Measurements from ENCODE around the gene USP17L5.
"Not testable (repeated sequence)": the region's sequence is repeated elsewhere in the genome, so short reads cannot be mapped to it uniquely, and the experiment has no call there.

USP17L5 gene

GRCh38 chr4:9339103-9339502, at the start of gene USP17L5:
Gene USP17L5, plus strand, starts transcription at chr4:9339403. Its CDS starts 0 bp downstream, at chr4:9339403.
- DNase-seq (ENCODE audit: low spot score): not testable (repeated sequence)

GRCh38 chr4:9324191-9324590, 15.0 kb upstream of the USP17L5 start:
- not testable (repeated sequence) for DNase-seq (ENCODE audit: low spot score)

GRCh38 chr4:9324865-9325264, 14.3 kb upstream of the USP17L5 start, which contains the start of gene USP17L24:
Gene USP17L24, plus strand, starts transcription at chr4:9325165. Its CDS starts 0 bp downstream, at chr4:9325165.
- not testable (repeated sequence) for DNase-seq (ENCODE audit: low spot score)

- DNase-seq (ENCODE audit: low spot score): not testable (repeated sequence)
Measured at GRCh38 chr4:9329611-9330010, 9.6 kb upstream of the USP17L5 start, which contains the start of gene USP17L25. Gene USP17L25, plus strand, starts transcription at chr4:9329911. Its CDS starts 0 bp downstream, at chr4:9329911.

- DNase-seq (ENCODE audit: low spot score): not testable (repeated sequence)
Measured at GRCh38 chr4:9334358-9334757, 4.8 kb upstream of the USP17L5 start, which contains the start of gene USP17L26. Gene USP17L26, plus strand, starts transcription at chr4:9334658. Its CDS starts 0 bp downstream, at chr4:9334658.

- DNase-seq (ENCODE audit: low spot score): not testable (repeated sequence)
Measured at GRCh38 chr4:9343848-9344247, 4.6 kb downstream of the USP17L5 start, which contains the start of gene USP17L27. Gene USP17L27, plus strand, starts transcription at chr4:9344148. Its CDS starts 0 bp downstream, at chr4:9344148.

- not testable (repeated sequence) for DNase-seq (ENCODE audit: low spot score)
Measured at GRCh38 chr4:9348593-9348992, 9.4 kb downstream of the USP17L5 start, which contains the start of gene USP17L28. Gene USP17L28, plus strand, starts transcription at chr4:9348893. Its CDS starts 0 bp downstream, at chr4:9348893.

GRCh38 chr4:9350866-9351265, 11.7 kb downstream of the USP17L5 start:
- DNase-seq (ENCODE audit: low spot score): not testable (repeated sequence)

- not testable (repeated sequence) for DNase-seq (ENCODE audit: low spot score)
Measured at GRCh38 chr4:9353338-9353737, 14.1 kb downstream of the USP17L5 start, which contains the start of gene USP17L29. Gene USP17L29, plus strand, starts transcription at chr4:9353638. Its CDS starts 0 bp downstream, at chr4:9353638.

GRCh38 chr4:9362829-9363228, 23.6 kb downstream of the USP17L5 start, which contains the start of gene USP17L30:
Gene USP17L30, plus strand, starts transcription at chr4:9363129. Its CDS starts 0 bp downstream, at chr4:9363129.
- not testable (repeated sequence) for DNase-seq (ENCODE audit: low spot score)

- not testable (repeated sequence) for DNase-seq (ENCODE audit: low spot score)
Measured at GRCh38 chr4:9379881-9380280, 40.7 kb downstream of the USP17L5 start.

GRCh38 chr4:9381012-9381534, 41.9 kb downstream of the USP17L5 start:
- not testable (repeated sequence) for DNase-seq (ENCODE audit: low spot score)

- no peak for DNase-seq (ENCODE audit: low spot score)
Measured at GRCh38 chr4:9384126-9384525, 44.9 kb downstream of the USP17L5 start.

- not testable (repeated sequence) for DNase-seq (ENCODE audit: low spot score)
Measured at GRCh38 chr4:9389001-9389400, 49.8 kb downstream of the USP17L5 start.

Measured in CD4-positive, alpha-beta T cell treated with Interleukin-6 at 100 ng/mL for 8 hours (primary cell).